ENCODE data around the gene MFNG.

DNA sequence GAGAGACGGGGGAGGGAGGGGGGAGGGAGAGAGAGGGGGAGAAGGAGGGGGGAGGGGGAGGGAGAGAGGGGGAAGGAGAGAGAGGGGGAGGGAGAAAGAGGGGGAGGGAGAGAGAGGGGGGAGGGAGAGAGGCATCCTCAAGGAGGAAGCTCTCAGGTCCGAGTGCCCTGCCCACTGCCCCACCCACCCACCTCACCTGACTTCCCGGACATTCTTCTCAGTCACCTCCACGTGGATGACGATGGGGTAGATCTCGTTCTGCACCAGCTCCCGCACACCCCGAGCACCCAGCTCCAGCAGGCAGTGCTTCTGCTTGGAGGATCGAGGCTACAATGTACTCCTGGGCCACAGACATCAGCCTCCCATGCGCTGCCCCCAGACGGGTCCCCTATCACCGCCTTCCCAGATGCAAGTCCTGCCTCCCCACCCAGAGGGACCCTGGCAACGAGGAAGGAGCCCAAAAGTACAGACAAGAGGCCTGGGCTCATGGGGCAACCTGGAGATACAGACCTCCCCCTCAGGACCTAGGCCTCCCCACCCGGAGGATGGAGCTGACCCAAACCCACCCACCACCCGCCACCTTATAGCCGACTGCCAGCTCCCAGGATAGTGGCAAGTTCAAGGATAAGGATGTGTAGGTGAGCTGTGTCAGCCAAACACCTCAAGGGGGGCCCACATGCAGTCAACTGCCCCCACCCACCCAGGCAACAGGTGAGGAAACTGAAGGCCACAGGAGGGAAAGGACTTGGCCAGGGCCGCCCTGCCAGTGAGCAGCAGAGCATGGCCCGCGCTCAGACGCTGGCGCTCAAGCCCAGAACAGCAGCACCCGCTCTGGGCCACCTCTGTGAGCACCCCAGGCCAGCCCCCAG is 5.6 kb upstream of the MFNG start:
- TF ChIP-seq CTCF (conservative IDR thresholded peaks at IDR 0.05; ENCODE audit: low read length) = no peak
- no peak for TF ChIP-seq EZH2phosphoT487 (IDR thresholded peaks at IDR 0.05; ENCODE audit: borderline replicate concordance)

All from Loucy (cell line).